Endothelial cell of umbilical vein (primary cell): ENCODE results near the gene TBC1D9B. TPM values are rescaled to one million over a fixed set of nuclear protein-coding genes. Genes with fewer than 3 reads are reported as not detected.

Source experiments
- BruUV-seq: library from RNA; stranded (reverse); fragments of 400-500 nt; replicated peaks from 2 replicates; lab custom pipeline; 2021; lab: Mats Ljungman, UMichigan
- CTCF ChIA-PET: fragments of 300-600, 350-600 bp; sonication (Branson Sonifier 250); formaldehyde crosslinking; loops from one replicate; lab custom pipeline; 2021; ENCODE audit warnings: antibody characterized with exemption, inconsistent platforms; lab: Charles Lee
- POLR2A ChIA-PET: fragments of 300-600, 350-600 bp; sonication (Branson Sonifier 250); formaldehyde crosslinking; loops from one replicate; lab custom pipeline; 2021; ENCODE audit warnings: antibody characterized with exemption, inconsistent platforms; lab: Charles Lee
- DNase-seq: peaks from one replicate; pipeline ENCODE4 v3.0.0-alpha.2; 2011; ENCODE audit warnings: low read depth, low spot score
- FAIRE-seq: peaks from 2 replicates; lab custom pipeline; 2011; peaks lifted over from hg19 to GRCh38; lab: Jason Lieb, UNC
- H2AFZ ChIP-seq: 2 replicates; pipeline ENCODE4 v1.6.0; 2012; ENCODE audit warnings: low read depth, low read length, control low read depth, inconsistent platforms
- H3K27ac ChIP-seq: 2 replicates; pipeline ENCODE4 v1.5.1; 2011; ENCODE audit warnings: low read depth, mild to moderate bottlenecking, control low read depth, low read length, moderate library complexity; ENCODE audit not compliant: insufficient read depth
- H3K27me3 ChIP-seq, 2 experiments: 2 replicates each; pipeline versions ENCODE4 v1.6.0 to v1.6.1; 2011; ENCODE audit warnings: low read length in 2 of 2, mixed read lengths in 1 of 2; ENCODE audit not compliant: control insufficient read depth in 2 of 2, insufficient read depth in 2 of 2
- H3K36me3 ChIP-seq, 2 experiments: 2 replicates in 1 of 2; 3 replicates in 1 of 2; pipeline ENCODE4 v1.5.1; 2011; ENCODE audit warnings: low read length in 2 of 2, mild to moderate bottlenecking in 1 of 2, moderate library complexity in 1 of 2; ENCODE audit not compliant: control insufficient read depth in 2 of 2, insufficient read depth in 2 of 2; ENCODE audit errors: extremely low read depth in 1 of 2
- H3K4me1 ChIP-seq: 3 replicates; pipeline ENCODE4 v1.5.1; 2011; ENCODE audit warnings: mild to moderate bottlenecking, low read length; ENCODE audit not compliant: control insufficient read depth, insufficient read depth; ENCODE audit errors: extremely low read depth
- H3K4me2 ChIP-seq: 2 replicates; pipeline ENCODE4 v1.6.1; 2011; ENCODE audit warnings: low read length, control low read depth, mixed read lengths; ENCODE audit not compliant: insufficient read depth
- H3K4me3 ChIP-seq, 3 experiments: fragments of 200-600 bp in 1 of 3; sonication (generic), shearing (Covaris generic) in 1 of 3; replicated peaks in 1 of 3; 2 replicates each; pipeline ENCODE4 v1.5.1; 2011 to 2016; ENCODE audit warnings: control low read depth in 3 of 3, low read length in 3 of 3, mild to moderate bottlenecking in 2 of 3, inconsistent platforms in 1 of 3, low read depth in 1 of 3, moderate library complexity in 1 of 3; ENCODE audit not compliant: insufficient read depth in 1 of 3
- H3K79me2 ChIP-seq: 2 replicates; pipeline ENCODE4 v1.6.0; 2012; ENCODE audit warnings: low read length, inconsistent platforms; ENCODE audit not compliant: control insufficient read depth, insufficient read depth
- H3K9ac ChIP-seq: replicated peaks from 2 replicates; pipeline ENCODE3; 2011; ENCODE audit warnings: low read length, control low read depth; ENCODE audit not compliant: insufficient read depth; ENCODE audit errors: extremely low read depth
- H3K9me1 ChIP-seq: replicated peaks from 3 replicates; pipeline ENCODE4 v1.6.0; 2011; ENCODE audit warnings: mild to moderate bottlenecking, low read length; ENCODE audit not compliant: control insufficient read depth, insufficient read depth; ENCODE audit errors: extremely low read depth
- H3K9me3 ChIP-seq: replicated peaks from 2 replicates; pipeline ENCODE4 v1.5.1; 2012; ENCODE audit warnings: low read length, inconsistent platforms; ENCODE audit not compliant: control insufficient read depth, insufficient read depth
- H4K20me1 ChIP-seq: replicated peaks from 2 replicates; pipeline ENCODE3; 2011; ENCODE audit warnings: mild to moderate bottlenecking, low read length; ENCODE audit not compliant: control insufficient read depth, insufficient read depth; ENCODE audit errors: extremely low read depth
- EZH2 ChIP-seq: IDR thresholded peaks from 2 replicates; pipeline ENCODE4 v1.6.1; 2012; ENCODE audit warnings: borderline replicate concordance, low read depth, mild to moderate bottlenecking, moderate library complexity, low read length, inconsistent platforms; ENCODE audit not compliant: severe bottlenecking
- FOS ChIP-seq: IDR thresholded peaks from 2 replicates; pipeline ENCODE4 v1.6.1; 2011; ENCODE audit warnings: mild to moderate bottlenecking, low read length, moderate library complexity, borderline replicate concordance; ENCODE audit not compliant: insufficient read depth
- GATA2 ChIP-seq: IDR thresholded peaks from 2 replicates; pipeline ENCODE4 v1.7.0; 2011; ENCODE audit warnings: low read depth, mild to moderate bottlenecking, moderate library complexity, mixed read lengths, low read length; ENCODE audit not compliant: insufficient read length, insufficient read depth
- JUN ChIP-seq: IDR thresholded peaks from 2 replicates; pipeline ENCODE4 v1.6.1; 2011; ENCODE audit warnings: borderline replicate concordance, low read depth; ENCODE audit not compliant: insufficient read length, insufficient read depth
- MAX ChIP-seq: IDR thresholded peaks from 2 replicates; pipeline ENCODE4 v1.6.1; 2011; ENCODE audit not compliant: insufficient read depth, insufficient read length
- MYC ChIP-seq: IDR thresholded peaks from one replicate; pipeline ENCODE4 v1.6.1; 2011; ENCODE audit warnings: mild to moderate bottlenecking, low read depth, low read length
- POLR2A ChIP-seq: IDR thresholded peaks from 2 replicates; pipeline ENCODE4 v1.6.1; 2012; ENCODE audit warnings: low read depth, mild to moderate bottlenecking, control low read depth, low read length
- POLR2AphosphoS5 ChIP-seq: IDR thresholded peaks from 2 replicates; pipeline ENCODE4 v1.6.1; 2012; ENCODE audit warnings: low read depth, mild to moderate bottlenecking, control low read depth, low read length, moderate library complexity; ENCODE audit not compliant: insufficient read depth
- dilution Hi-C: fragments of 300-500 bp; cut with MboI; formaldehyde crosslinking; loops from one replicate; pipeline ENCODE4 v1.15.0; 2019; ENCODE audit warnings: low sequenced_read_pairs; ENCODE audit not compliant: extremely low pct_ligation_motif_present
- intact Hi-C: fragments of 100-400 bp; cut with micrococcal nuclease; formaldehyde crosslinking; loops from one replicate; pipeline ENCODE4 v1.10.0; 2022
- polyA plus RNA-seq, 4 experiments: library from polyadenylated mRNA; depleted of rRNA in 3 of 4; stranded (reverse) in 3 of 4; unstranded in 1 of 4; fragments of >200 nt; gene quantifications; 2 replicates each; pipeline versions ENCODE4 v1.2.1 to v1.2.3, GENCODE V29; 2011 to 2012; ENCODE audit warnings: missing spikeins in 1 of 4
- total RNA-seq: library from RNA; stranded (reverse); gene quantifications from 2 replicates; pipeline ENCODE4 v1.2.3, GENCODE V29; 2021
- TF ChIP-seq, protein P1 (sequence below), 2 donors: IDR thresholded peaks; 1 replicate in 1 of 2; 2 replicates in 1 of 2; pipeline ENCODE4 v1.5.1; 2011; ENCODE audit warnings: low read length in 2 of 2, mild to moderate bottlenecking in 2 of 2, moderate library complexity in 2 of 2, control low read depth in 1 of 2, inconsistent platforms in 1 of 2, low read depth in 1 of 2; ENCODE audit not compliant: insufficient read depth in 1 of 2; ENCODE audit errors: extremely low read depth in 1 of 2

The TBC1D9B gene
- total and polyA plus RNA-seq, 2 donors (not counting 3 experiments of a cell fraction or from before 2014, with no cell fraction given): 82.8 to 150 TPM

- intact Hi-C loops: no loop called here
- FAIRE-seq: no peak
- no TSS peak for BruUV-seq
- Histone ChIP-seq H3K9ac (no peak overlapping the region), H4K20me1 (no peaks in the 10 kb centered on the region), H3K27me3 (no peaks in the 10 kb centered on the region), H2AFZ (no peak overlapping the region), H3K27ac (no peak overlapping the region), H3K9me3 (peaks cover 8% of the 10 kb centered on the region), H3K9me1 (no peaks in the 10 kb centered on the region), H3K4me1 (no peaks in the 10 kb centered on the region), H3K4me3 (no peak overlapping the region), H3K4me2 (no peak overlapping the region), H3K36me3 (peaks cover 16 to 49% of the 10 kb centered on the region in 2 experiments), H3K79me2 (no peaks in the 10 kb centered on the region)
- no peak for DNase-seq
- ChIA-PET POLR2A (no interaction called here), CTCF (no interaction called here)
- dilution Hi-C loops: no loop called here
- TF ChIP-seq MAX (no peak), GATA2 (no peak), POLR2AphosphoS5 (no peak), EZH2 (no peak), FOS (no peak), JUN (no peak), POLR2A (no peak), MYC (no peak)
- TF ChIP-seq, protein P1, sequence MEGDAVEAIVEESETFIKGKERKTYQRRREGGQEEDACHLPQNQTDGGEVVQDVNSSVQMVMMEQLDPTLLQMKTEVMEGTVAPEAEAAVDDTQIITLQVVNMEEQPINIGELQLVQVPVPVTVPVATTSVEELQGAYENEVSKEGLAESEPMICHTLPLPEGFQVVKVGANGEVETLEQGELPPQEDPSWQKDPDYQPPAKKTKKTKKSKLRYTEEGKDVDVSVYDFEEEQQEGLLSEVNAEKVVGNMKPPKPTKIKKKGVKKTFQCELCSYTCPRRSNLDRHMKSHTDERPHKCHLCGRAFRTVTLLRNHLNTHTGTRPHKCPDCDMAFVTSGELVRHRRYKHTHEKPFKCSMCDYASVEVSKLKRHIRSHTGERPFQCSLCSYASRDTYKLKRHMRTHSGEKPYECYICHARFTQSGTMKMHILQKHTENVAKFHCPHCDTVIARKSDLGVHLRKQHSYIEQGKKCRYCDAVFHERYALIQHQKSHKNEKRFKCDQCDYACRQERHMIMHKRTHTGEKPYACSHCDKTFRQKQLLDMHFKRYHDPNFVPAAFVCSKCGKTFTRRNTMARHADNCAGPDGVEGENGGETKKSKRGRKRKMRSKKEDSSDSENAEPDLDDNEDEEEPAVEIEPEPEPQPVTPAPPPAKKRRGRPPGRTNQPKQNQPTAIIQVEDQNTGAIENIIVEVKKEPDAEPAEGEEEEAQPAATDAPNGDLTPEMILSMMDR (IDR thresholded peaks at IDR 0.05; ENCODE audit: extremely low read depth in 1 of 2, insufficient read depth in 1 of 2, low read depth in 1 of 2, low read length in 2 of 2): no peak
These were observed 28.0 kb downstream of the TBC1D9B start for GRCh38 chr5:179879690-179880010.
